Right renal cortex interstitium (tissue), 3 donors: ENCODE measurements around the gene FYCO1. TPM values are rescaled to one million over a fixed set of nuclear protein-coding genes. Genes with fewer than 3 reads are reported as not detected.
"Not testable (repeated sequence)": the region's sequence is repeated elsewhere in the genome, so short reads cannot be mapped to it uniquely, and the experiment has no call there.

ENCODE experiments used
- DNase-seq, 3 donors: peaks; one replicate each; pipeline ENCODE4 v3.0.0-alpha.2; 2013; ENCODE audit warnings: low read depth in 3 of 3, low spot score in 2 of 3
- polyA plus RNA-seq, 3 donors: library from polyadenylated mRNA; unstranded; fragments of 120-200 nt; gene quantifications; one replicate each; pipeline ENCODE4 v1.2.1, GENCODE V29; 2013; ENCODE audit not compliant: insufficient read length in 3 of 3

The FYCO1 gene
- 10 to 100 TPM; 16.7 to 18.5 (median 18.5) TPM for polyA plus RNA-seq

GRCh38 chr3:45995236-45996192 is at the start of gene FYCO1:
TSS of gene FYCO1 (minus strand) at chr3:45995824. CDS start at chr3:45984910, 10,914 bp downstream.
- peak; percentile 67 to 80 (median 77) for DNase-seq

GRCh38 chr3:46038916-46039315 is 43.3 kb upstream of the FYCO1 start:
- DNase-seq = no peak

- not testable (repeated sequence) for DNase-seq
These were observed 42.4 kb upstream of the FYCO1 start for GRCh38 chr3:46038071-46038470.

- DNase-seq = no peak
These were observed 40.6 kb upstream of the FYCO1 start for GRCh38 chr3:46036191-46036590.

GRCh38 chr3:46031747-46032146 is 36.1 kb upstream of the FYCO1 start:
- DNase-seq = no peak

- no peak for DNase-seq
These were observed 35.6 kb upstream of the FYCO1 start for GRCh38 chr3:46031269-46031668.

GRCh38 chr3:46030626-46031025 is 35.0 kb upstream of the FYCO1 start:
- no peak for DNase-seq

GRCh38 chr3:46029953-46030543 is 34.4 kb upstream of the FYCO1 start:
- no peak for DNase-seq

- no peak for DNase-seq
These were observed 32.2 kb upstream of the FYCO1 start for GRCh38 chr3:46027736-46028397.

- no peak for DNase-seq
These were observed 31.5 kb upstream of the FYCO1 start, which contains the start of gene XCR1 for GRCh38 chr3:46027021-46027705. TSS of gene XCR1 (minus strand) at chr3:46027483. CDS start at chr3:46021947, 5,536 bp downstream.

- DNase-seq = no peak
These were observed 29.5 kb upstream of the FYCO1 start for GRCh38 chr3:46025139-46025538.

GRCh38 chr3:46024131-46024530 is 28.5 kb upstream of the FYCO1 start:
- DNase-seq = no peak

- no peak for DNase-seq
These were observed 27.5 kb upstream of the FYCO1 start for GRCh38 chr3:46022909-46023785.

GRCh38 chr3:46021516-46021915 is 25.9 kb upstream of the FYCO1 start:
- DNase-seq = no peak

GRCh38 chr3:46020766-46021510 is 25.3 kb upstream of the FYCO1 start:
- DNase-seq = no peak

- DNase-seq = no peak
These were observed 24.1 kb upstream of the FYCO1 start for GRCh38 chr3:46019707-46020106.

GRCh38 chr3:46017720-46018119 is 22.1 kb upstream of the FYCO1 start:
- DNase-seq = no peak

- DNase-seq = no peak
These were observed 17.9 kb upstream of the FYCO1 start for GRCh38 chr3:46013316-46014094.
